GM18511 (cell line): ENCODE data around the gene MRS2.

Experiments used
- ATAC-seq: cut with Tn5 transposase; IDR thresholded peaks from one replicate; pipeline ENCODE4 v1.9.1; 2021; ENCODE audit warnings: mild to moderate bottlenecking, moderate library complexity; ENCODE audit not compliant: unreplicated experiment

The MRS2 gene

GRCh38 chr6:24429146-24429545 lies 26.4 kb downstream of the MRS2 start:
- no peak for ATAC-seq

DNA sequence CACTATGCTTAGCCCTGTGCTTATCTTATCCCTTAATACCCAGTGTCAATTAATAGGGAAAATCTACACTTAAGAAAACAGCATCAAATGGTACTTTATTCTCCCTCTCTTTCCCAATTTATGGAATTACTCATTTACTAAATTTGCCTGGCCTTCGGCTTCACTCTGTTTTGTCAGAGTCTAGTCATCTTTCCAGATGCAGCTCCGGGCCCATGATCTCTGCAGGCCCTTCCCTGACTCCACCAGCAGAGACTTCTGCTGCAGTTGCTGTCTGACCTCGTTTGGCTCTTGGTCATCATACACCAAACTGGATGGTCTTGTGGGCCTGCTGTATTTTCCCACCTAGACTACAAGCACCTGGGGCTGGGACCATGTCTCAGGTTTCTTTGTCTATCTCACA lies 27.4 kb downstream of the MRS2 start:
- no peak for ATAC-seq

DNA sequence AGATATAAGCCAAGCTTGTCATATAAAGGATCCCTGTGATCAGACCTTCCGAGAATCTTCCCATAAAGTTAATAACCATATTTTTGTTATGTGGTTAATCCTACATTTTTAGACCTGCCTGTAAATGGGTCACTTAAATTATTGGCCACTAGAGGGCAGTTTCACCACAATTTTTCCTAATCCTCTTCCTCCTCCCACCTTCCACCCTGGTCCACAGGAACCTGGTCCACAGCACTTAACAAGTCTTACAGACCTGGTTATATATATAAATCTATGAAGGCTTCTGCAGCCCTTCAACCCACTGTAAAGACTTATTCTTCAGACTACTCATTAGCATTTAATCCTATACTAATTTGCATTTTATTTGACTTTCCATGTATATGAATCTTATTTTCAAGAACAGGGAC lies 28.3 kb downstream of the MRS2 start:
- peak; percentile 62 for ATAC-seq

DNA sequence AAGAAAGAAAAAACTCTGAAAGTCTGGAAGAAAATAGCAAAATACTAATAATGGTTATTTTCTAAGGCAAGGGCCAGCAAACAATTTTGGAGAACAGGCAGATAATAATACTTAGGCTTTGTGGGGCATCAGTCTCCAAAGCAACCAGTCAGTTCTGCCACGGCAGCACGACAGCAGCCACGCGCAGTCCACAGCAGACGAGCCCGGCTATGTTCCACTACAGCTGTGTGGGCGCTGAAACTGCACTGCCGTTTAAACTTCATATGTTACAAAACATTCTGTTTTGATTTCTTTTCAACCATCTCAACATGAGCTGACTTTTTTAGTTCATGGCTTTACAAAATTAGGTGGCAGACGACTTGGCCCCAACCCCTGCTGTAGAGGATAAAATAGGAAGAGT lies 29.9 kb downstream of the MRS2 start:
- ATAC-seq: no peak

- ATAC-seq: no peak
Measured at GRCh38 chr6:24436979-24437378, 34.2 kb downstream of the MRS2 start.

- ATAC-seq: no peak
Measured at GRCh38 chr6:24439858-24440539, 37.3 kb downstream of the MRS2 start.

DNA sequence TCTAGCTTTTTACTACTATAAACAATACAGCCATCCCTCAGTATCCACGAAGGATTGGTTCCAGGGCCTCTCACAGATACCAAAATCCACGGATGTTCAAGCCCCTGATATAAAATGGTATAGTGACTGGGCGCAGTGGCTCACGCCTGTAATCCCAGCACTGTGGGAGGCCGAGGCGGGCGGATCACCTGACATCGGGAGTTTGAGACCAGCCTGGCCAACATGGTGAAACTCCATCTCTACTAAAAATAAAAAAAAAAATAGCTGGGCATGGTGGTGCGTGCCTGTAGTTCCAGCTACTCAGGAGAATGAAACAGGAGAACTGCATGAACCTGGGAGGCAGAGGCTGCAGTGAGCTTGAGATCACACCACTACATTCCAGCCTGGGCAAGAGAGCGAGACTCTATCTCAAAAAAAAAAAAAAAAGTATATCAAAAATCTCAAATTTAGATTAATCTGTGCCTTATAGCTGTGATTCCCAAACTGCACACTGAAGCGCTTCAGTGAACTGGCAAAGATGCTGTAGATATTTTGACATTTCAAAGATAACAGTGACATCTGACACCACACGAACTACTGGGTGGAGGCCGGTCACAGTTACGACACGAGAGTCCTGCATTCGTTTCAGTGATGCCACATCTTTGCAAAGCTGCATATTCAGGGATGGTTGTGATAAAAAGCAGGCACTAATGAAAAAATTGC lies 38.3 kb downstream of the MRS2 start:
- no peak for ATAC-seq

DNA sequence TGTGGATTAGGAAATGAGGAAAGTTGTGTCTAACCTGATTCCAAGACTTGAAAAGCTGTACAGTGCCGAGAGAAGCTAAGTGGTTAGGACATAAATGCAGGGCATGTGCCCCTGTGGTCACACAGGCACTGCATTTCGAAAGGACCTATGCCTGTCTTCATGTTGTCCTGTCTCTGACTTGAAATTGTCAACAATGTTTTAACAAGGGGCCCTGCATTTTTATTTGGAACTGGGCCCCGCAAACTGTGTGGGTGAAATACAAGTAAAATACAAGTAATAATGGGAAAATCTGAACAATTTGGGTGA lies 38.8 kb downstream of the MRS2 start:
- ATAC-seq: no peak

GRCh38 chr6:24444588-24444987 lies 41.9 kb downstream of the MRS2 start:
- no peak for ATAC-seq

GRCh38 chr6:24445704-24446103 lies 43.0 kb downstream of the MRS2 start:
- ATAC-seq: no peak

- ATAC-seq: no peak
Measured at GRCh38 chr6:24446670-24447069, 43.9 kb downstream of the MRS2 start.

GRCh38 chr6:24448396-24448795 lies 45.7 kb downstream of the MRS2 start:
- no peak for ATAC-seq

DNA sequence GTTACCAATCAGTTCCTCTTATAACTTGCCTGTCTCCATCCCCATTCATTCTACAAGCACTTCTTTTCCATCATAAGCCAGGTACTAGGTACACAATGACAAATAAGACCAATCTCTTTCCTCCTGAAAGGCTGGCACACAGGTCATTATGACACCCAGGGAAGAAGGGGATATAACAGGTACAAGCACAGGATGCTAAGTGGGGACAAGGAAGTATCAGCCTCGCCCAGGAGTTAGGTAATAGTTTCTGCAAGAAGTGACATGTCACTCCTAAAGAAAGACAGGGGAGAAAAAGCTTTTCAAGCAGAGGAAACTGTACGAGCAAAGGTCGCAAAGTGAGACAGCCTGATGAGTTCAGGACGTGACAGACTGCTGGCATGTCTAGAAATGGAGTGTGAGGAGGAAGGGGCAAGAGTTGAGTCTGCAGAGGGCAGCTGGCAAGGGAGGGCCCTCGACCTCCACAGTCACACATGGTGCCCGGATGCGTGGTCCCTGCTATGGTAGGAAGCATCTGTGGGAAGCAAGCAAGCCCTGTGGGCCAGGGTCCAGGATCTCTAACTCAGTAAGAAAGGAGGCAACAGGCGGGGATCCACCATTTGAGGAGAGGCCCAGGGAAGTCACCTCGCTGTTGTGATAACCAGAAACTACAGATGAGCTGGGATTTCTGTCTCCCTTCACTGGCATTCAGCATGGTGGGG lies 46.2 kb downstream of the MRS2 start:
- no peak for ATAC-seq

- no peak for ATAC-seq
Measured at GRCh38 chr6:24451581-24452388, 49.0 kb downstream of the MRS2 start.

DNA sequence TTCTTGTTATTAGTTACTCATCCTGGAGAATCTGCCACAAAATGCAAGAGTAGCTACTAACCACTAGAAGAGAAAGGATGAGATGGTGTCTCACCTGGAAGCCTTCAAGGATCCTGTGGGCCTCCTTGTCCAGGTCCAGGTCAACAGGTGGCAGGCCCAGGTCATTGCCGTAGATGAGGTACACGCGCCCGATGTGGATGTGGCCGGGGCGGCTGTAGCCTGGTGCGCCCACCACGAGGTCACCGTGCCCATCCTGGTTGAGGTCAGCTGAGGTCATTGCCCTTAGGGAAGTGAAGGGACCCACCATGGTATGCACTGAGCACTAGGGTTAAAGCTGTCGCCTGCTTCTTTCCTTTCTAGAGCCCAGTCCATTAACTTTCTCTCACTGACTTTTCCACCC lies 51.2 kb downstream of the MRS2 start:
- no peak for ATAC-seq

GRCh38 chr6:24454452-24454851 lies 51.7 kb downstream of the MRS2 start:
- no peak for ATAC-seq

- ATAC-seq: no peak
Measured at GRCh38 chr6:24455061-24455460, 52.3 kb downstream of the MRS2 start.

- ATAC-seq: no peak
Measured at GRCh38 chr6:24458134-24458533, 55.4 kb downstream of the MRS2 start.

GRCh38 chr6:24458941-24459340 lies 56.2 kb downstream of the MRS2 start:
- no peak for ATAC-seq

- no peak for ATAC-seq
Measured at GRCh38 chr6:24460966-24461365, 58.2 kb downstream of the MRS2 start.

DNA sequence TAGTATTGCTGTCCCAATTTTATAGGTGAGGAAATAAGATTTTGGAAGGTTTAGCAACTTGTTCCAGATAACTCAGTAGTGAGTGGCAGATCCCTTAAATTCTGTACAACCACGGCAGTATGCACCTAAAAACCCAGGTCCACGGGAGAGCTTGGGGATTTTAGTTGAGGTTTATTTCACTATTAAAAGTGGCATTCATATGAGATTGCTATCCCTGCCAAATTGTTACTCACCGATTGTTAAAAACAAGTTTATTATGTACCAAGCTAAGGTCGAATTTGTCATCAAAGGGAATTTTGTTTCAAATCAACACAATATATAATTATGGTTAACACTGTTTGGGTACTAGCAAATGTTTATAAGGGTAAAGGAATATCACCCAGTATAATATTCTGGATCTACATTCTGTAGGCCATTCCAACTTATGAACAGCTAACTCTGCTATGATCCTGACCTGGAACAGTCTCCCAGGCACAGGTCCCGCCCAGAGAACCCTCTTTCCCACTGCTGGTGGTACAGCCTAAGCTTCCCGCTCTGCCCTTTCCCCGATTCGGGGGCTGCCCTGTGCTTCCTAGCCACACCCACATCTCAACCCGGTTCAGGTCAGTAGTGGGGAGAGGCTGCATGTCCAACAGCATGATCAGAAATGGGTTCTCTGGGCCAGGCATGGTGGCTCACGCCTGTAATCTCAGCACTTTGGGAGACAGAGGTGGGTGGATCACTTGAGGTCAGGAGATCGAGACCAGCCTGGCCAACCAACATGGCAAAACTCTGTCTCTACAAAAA lies 61.7 kb downstream of the MRS2 start:
- no peak for ATAC-seq
